GM19043 (cell line): Measurements from ENCODE around the gene REPIN1.
"Not testable (repeated sequence)": the region's sequence is repeated elsewhere in the genome, so short reads cannot be mapped to it uniquely, and the experiment has no call there.

Experiments
- ATAC-seq: cut with Tn5 transposase; IDR thresholded peaks from one replicate; pipeline ENCODE4 v1.9.1; 2021; ENCODE audit warnings: low read depth; ENCODE audit not compliant: unreplicated experiment

Gene REPIN1

DNA sequence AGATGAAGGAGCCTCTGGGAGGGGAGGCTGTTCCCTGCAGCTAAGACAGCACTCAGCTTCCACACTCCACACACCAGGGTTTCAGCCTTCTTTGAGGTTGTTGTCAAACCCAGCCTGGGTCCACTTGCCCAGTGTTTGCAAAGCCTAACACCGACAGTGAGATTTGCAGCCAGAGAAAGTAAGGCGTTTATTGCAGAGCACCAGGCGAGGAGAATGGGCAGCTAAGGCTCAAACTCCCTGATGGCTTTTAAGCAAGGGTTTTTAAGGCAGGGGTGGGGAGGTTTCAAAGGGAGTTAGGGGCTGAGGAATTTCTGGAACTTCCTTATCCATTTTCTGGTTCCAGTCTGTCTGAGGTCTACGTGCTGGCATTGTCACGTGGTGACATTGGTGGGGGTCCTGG lies 5.8 kb downstream of the REPIN1 start:
- no peak for ATAC-seq

DNA sequence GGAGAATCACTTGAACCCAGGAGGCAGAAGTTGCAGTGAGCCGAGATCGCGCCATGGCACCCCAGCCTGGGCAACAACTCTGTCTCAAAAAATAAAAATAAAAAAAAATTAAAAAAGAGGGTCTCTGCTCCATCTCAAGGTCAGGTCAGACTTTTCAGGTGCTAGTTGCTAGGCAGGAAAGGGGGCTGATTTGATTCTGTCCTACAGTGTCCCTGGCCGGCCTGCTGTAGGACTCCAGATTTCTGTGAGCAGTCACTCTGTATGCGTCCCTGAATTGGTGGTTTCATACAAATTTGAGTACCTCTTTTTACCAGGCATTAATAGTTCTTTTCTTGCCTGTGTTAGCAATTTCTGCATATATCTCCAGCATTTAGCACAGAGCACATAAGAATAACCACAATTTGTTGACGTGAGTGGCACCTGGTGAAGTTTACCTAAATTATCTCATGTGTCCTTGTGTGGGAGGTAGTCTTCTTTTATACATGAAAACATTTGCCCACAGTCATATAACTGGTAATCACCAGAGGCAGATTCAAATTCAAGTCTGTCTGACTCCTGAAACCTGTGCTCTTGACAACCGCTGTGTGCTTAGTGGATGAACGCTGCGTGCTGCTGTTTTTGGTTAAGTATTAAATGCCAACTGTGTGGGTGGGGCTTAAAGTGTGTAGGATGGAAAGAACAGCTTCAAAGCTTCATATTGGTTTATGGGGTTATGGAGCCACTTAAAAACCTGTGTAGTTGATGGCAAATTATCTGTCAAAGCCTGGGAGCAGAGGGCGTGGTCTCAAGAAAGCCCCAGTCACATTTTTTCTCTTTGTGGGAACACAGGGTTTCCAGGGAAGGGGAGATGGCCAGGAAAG lies 7.3 kb downstream of the REPIN1 start:
- no peak for ATAC-seq

DNA sequence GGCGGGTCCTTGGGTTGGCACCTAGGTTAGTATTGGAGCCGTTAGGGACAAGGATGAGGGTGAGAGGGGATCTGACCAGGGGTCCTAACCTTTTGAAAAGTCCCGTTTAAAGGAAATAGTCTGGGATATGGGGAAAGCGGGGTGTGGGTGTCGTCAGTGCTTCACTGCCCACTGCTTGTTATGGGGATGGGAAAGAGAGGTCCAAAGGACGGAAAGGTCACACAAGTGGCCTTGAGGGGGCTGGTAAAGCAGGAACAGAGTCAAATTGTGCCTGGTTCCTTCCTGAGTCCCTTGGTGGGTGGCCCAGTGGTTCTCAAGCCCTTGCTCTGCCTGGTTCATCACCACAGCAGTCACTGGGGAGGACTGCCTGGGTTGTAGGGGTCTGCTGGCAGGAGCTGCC lies 7.9 kb downstream of the REPIN1 start:
- no peak for ATAC-seq

DNA sequence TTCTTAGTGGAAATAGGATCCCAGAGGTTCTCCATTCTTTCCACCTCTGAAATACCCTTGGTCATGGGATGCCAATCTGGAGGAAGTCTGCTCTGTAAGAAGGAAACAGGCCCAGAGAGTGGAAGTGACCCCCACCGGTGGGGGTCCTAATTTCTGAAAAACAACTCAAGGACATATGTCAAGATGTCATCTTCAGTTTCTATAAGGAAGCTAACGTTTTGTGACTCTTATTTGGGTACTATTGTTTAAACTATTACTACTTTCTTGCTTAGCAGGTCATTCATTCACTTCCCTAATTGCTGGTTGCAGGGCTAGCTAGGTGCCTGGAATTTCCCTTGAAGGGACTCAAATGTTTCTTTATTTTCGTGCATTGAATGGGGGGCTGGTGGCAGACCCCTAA lies 8.6 kb downstream of the REPIN1 start:
- no peak for ATAC-seq

DNA sequence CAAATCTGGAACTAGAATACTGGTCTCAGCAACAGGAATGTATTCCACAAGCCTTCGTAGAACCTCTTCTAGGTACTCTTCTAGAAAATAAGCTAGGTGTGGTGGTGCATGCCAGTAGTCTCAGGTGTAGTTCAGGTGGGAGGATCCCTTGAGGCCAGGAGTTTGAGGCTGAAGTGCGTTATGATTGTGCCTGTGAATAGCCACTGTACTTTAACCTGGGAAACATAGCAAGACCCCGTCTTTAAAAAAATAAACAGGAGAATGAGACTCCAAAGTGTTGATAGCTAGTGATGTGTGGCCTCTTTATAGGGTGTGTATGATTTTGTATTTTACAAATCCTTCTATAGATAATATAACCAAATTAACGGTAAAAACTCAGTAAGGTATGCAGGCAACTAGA lies 9.0 kb downstream of the REPIN1 start:
- no peak for ATAC-seq

DNA sequence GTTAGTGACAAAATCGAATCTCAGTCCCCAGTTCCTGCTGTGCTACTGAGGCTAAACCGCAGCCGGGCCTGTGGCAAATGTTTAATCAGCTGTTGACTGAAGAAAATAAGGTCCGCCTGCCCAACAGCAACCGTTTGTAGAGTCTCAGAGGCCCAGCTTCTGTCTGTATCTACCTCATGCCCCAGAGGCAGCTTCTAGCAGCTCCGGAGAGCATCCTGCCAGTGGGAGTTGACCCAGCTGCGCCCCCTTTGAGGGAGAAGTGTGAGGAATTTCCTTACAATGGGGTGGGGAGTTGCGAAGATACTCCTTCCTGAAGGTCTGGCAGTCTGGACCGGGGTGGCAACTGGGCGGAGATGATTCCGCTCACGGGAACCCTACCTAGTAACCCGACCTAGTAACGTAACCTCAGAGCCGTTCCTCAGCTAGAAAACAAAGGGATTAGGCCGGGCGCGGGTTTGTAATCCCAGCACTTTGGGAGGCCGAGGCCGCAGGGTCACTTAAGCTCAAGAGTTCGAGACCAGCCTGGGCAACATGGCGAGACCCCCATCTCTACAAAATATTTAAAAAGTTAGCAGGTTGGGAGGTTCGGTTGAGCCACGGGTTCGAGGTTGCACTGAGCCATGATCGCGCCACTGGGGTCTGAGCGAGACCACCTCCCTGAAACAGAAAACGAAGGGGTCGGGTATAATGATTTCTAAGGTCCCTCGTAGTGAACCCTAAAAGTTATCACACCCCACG lies 9.7 kb downstream of the REPIN1 start:
- peak; percentile 25 for ATAC-seq

DNA sequence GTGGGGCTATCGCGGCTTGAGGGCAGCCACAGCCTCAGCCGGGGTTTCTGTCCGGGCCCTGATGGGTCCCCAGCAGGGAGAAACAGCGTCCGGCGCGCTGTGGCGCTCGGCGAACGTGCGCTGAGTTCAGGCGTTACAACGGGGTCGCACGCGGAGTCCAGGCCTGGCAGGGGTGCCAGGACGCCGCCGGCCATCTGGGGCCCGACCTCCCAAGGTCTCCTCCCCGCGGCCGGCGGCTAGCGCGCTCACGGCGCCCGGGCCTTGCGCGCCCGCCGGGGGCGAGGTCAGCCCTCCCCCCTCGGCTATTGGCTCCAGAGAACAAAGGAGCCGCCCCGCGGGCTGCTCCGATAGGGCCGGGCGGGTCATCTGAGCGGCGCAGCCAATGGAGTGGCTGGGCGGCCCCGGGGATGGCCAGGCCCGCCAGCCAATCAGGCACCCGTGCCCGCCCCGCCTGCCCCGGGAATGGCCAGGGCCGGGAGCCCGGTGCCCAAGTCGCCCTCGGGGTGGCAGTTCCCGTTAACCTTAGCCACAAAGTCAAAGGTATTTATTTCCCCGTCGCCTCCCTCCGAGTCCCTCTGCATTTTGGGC lies 10.3 kb downstream of the REPIN1 start, which contains the start of gene ZNF775:
TSS of gene ZNF775 (plus strand) at position 478 of the 588 bp plus-strand sequence. CDS start 9,141 bp downstream, outside the sequence.
- peak; percentile 65 for ATAC-seq

DNA sequence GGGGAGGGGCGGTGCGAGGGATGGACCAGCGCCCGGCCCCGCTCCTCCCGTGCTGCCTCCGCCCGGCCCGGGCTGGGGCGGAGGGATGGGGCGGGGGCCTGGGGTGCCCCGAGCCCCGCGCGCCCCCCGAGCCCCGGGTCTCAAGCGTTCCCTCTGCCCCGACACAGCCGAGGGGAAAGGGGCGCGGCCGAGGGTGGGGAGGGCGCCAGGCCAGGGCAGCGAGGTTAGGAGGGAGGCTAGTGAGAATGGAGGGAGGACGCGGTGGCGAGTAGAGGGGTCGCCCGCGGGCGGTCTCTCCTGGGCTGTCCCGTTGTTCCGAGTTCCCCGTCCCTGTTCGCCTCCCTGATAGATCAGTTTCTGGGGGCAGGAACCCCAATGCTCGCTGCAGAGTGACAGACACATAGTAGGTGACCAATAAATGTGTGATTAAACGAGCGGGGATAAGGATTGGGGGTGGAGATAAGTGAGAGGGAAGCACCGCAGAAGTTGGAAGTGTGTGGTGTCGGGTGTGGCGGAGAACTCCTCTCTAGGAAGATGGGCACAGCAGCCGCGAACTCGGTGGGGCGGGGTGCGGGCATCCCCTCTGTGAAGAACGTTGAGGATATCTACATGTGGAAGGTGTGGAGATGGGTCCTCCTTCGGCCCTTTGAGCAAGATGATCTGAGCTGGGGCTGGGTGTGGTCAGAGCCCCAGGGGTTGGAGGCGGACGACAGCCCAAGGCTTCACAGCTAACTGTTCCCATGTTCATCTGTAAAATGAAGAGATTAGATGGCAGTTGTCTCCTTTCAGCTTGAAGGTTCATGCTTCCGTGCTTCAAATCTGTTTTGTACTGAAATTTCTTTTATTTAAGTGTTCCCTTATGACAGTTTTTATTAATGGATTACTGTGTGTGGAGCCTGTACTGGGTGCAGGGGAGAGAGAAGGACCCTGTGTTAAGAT lies 11.1 kb downstream of the REPIN1 start:
- ATAC-seq, result peak; percentile 16

DNA sequence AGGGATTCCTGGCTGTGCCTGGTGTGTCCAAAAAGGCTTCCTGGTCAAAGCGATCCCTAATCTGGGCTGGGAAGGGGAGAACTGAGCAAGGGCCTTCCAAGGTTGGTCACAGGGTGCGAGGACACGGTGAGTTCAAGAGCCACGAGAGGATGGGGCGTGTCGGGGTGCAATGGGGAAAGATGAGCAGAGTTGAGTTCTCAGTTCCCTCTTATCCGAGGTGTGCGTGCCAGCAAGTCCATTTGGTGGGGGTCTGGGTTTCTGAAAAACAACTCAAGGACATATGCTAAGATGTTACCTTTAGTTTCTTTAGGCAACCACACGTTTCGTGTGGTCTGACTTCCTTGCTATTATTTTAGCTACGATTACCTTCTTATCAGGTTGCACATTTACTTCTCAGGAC lies 11.8 kb downstream of the REPIN1 start:
- ATAC-seq, result no peak

DNA sequence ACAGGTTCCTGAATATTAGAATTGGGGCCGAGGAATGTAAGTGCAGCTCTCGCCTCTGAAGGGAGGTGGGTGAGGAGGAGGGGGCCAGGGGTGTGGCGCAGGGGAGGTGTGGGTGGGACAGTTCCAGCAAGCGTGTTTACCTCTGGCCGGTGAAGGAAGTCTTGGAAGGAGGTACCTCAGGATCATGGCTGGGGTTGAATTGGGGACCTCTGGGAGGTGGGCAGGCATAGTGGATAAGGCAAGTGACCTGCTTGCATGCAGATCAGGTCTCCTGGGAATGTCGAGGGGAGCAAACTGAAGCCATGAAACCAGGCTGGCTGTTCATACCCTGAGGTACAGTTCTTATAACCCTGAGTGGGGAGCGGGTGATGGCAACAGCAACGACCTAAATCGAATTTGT lies 12.5 kb downstream of the REPIN1 start:
- no peak for ATAC-seq

DNA sequence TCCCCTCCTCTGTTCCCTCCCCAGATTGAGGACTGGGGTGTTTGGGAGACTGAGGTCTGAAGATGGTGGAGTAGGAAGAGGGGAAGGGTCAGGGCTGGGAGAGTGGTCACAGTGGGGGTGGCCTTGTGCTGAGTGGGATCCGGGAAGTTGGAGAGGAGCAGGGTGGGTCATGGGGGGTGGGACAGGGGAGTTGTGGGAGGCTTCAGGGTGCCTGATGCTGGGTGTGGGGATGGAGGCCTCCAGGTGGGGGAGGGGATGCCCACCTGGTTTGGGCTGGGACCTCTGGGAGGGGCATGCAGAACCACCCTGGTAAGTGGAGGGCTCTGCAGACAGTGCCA lies 13.1 kb downstream of the REPIN1 start:
- no peak for ATAC-seq

DNA sequence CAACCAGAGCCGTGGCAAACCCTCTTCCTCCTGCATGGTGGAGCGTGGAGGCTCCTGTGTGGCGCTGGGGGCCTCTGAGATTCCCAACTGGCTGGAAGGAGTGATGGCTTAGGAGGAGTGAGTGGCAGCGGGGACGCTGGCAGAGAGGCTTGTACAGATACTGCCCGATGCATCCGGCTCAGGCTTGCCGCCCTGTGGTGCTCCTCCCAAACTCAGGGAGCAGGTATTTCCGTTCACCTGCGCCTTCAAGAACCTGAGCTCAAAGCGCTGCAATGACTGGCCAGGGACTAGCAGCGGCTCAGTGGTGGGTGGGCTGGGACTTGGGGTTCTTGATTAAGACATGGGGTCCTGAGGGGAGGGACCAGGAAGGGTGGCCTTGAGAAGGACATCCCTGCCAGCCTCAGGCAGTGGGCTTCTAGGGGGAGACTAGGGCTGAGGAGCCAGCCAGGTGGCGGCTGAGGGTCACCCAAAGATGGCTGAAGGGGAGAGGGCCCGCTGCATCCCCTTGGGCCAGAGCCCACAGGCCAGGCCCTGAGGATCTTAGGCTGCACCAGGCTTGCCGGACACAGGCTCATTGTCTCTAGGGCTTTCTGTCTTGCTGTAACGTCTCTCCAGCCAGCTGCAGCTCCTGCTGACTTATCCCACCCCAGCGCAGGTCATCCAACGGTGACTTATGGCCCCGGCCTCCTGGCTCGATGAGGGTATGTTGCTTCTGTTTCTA lies 13.7 kb downstream of the REPIN1 start:
- no peak for ATAC-seq

DNA sequence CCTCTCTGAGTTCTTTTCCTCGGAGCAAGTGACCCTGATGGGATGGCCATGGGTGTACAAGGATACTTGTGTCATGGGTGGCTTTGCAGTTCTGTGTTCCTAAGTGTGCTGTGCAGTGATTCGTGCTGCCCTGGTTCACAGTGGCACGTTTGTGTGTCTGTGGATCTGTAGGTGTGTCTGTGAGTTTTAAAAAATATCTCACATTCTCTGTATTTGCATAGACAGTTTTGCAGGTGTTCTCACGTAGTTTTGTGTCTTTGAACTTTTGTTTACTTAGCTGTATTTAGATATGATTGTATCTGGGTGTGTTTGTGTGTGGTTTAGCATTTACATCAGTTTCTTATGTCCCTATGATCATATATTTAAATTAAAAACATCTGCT lies 14.2 kb downstream of the REPIN1 start:
- no peak for ATAC-seq

DNA sequence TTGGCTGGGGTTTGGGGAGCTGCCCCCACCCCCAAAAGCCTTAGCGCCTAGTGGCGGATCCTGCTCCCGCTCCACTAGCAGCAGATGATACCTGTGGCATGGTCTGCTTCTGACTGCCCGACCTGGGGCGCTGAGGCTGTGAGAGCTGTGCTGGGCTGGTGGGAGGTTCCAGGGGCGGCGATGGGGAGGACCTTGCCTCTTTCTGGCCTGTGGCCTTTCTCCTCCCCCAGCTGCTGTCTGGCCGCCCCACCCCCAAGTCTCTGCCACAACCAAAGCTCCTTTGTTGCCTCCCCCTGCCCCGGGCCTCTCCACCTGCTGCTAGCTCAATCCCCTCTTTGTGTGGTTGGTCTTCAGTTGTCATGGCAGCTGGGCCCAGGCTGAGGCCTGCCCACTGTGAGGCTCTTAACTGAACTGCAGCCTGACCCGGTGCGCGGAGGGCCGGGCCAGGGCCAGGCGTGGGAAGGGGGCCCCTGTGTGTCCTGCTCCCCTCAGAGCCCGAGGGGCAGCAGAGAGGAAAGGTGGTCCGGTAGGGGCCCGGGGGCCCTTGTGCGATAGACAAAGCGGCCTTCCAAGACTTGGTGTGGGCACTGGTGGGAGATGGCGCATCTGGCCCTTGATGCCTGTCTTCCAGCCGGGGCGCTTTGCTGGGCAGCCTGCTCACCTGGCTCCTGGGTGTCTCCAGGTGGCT lies 15.2 kb downstream of the REPIN1 start:
- no peak for ATAC-seq

DNA sequence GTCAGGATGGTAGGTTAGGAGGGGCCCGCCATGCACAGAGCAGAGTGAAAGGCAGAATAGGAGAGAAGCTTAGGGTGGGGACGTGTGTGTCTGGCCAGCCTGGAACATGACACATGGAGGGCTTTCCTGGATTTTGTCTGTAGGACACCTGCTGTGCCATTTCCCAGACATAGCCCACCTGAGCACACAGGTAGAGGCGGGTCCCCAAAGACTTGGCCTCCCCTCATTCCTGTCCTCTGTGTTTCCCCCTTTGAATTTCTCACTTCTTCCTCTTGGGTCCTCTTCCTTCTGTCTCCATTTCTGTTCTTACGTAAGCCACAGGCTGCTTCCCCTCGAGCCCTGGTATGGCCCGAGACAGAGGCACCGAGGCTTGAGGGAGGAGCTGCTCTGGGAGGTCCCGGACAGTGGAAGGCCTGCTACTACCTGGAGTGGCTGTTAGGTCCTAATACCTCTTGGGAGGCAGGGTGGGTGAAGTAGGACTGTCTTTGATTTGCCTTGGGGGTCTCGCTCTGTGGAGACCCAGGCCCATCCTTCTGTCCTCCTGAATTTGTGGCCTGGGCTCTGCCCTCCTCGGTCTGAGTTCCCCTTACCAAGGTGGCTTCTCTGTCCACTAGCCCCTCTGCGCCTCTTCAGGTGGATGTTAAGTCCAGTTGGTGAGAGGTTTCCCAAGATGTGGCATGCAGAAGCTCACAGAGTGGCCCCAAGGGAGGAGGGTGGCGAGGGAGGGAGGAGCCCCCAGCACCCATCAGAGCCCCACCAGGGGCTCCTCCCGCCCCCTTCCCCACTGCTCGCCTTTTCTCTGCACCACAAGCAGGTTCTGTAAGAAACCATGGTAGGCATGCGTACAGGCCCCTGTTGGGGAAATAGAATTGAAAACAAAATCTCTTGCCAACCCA lies 16.0 kb downstream of the REPIN1 start:
- ATAC-seq, result no peak

DNA sequence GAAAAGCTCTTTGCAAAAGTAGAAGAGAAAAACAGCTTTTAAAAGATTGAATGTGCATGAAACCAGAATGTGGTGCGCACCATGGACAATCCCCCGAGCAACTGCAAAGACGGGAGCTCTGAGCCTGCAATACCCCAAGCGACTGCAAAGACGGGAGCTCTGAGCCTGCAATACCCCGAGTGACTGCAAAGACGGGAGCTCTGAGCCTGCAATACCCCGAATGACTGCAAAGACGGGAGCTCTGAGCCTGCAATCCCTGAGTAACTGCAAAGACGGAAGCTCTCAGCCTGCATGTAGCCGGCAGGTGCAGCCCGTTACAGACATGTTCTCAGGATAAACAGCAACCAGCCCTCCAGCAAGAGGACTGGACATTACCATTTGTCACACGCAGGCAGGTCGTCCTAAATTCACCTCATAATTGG lies 16.7 kb downstream of the REPIN1 start:
- ATAC-seq, result no peak

DNA sequence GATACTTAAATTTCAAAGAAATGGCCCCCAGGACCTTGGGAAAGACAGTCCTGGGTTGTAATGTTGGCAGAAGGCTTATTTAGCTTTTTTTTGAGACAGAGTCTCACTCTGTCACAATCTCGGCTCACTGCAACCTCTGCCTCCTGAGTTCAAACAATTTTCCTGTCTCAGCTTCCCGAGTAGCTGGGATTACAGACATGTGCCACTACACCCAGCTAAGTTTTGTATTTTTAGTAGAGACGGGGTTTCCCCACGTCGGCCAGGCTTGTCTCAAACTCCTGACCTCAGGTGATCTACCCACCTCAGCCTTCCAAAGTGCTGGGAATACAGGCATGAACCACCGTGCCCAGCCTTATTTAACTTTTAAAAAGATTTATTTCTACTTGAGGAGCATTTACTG lies 17.3 kb downstream of the REPIN1 start:
- not testable (repeated sequence) for ATAC-seq

DNA sequence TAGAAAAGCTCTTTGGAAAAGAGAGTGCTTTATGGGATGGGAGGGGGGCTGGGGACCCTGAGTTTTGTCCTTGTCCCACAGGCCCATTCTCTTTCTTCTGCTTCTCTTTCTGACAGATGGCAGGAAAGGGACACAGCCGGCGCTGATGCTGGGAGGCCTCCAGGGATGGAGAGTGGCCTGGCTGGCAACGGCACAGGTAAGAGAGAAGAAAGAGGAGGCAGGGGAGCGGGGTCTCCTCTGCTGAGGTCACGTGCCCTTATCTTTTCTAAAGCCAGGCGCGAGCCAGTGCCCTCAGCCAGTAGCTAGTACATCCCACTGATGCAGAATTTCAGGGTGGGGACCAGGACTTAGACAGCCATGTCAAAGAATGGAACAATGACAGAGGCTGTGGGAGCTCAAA lies 19.7 kb downstream of the REPIN1 start:
- no peak for ATAC-seq
